Tibial nerve (tissue), 4 donors: Measurements from ENCODE around the gene DNAL4. TPM values are rescaled to one million over a fixed set of nuclear protein-coding genes. Genes with fewer than 3 reads are reported as not detected.

Source experiments
- DNase-seq, 2 donors: peaks; one replicate each; pipeline ENCODE4 v3.0.0-alpha.2; 2019; ENCODE audit warnings: low spot score in 2 of 2
- H3K27ac ChIP-seq, 4 donors: fragments of 200-600 bp; sonication (generic) in 3 of 4; one replicate each; pipeline ENCODE4 v1.5.1; 2017 to 2019; ENCODE audit warnings: mild to moderate bottlenecking in 1 of 4
- H3K27me3 ChIP-seq, 2 donors: fragments of 200-600 bp; sonication (generic) in 1 of 2; one replicate each; pipeline versions ENCODE4 v1.5.1 to v1.6.0; 2017 to 2019
- H3K36me3 ChIP-seq, 3 donors: fragments of 200-600 bp; sonication (generic); one replicate each; pipeline ENCODE4 v1.5.1; 2018 to 2019
- H3K4me1 ChIP-seq, 4 donors: fragments of 200-600 bp; sonication (generic) in 3 of 4; one replicate each; pipeline ENCODE4 v1.5.1; 2017 to 2019
- H3K4me3 ChIP-seq, 4 donors: fragments of 200-600 bp; sonication (generic) in 3 of 4; one replicate each; pipeline ENCODE4 v1.5.1; 2017 to 2019; ENCODE audit warnings: mild to moderate bottlenecking in 1 of 4, moderate library complexity in 1 of 4
- H3K9me3 ChIP-seq, 4 donors: fragments of 200-600 bp; sonication (generic) in 3 of 4; one replicate each; pipeline ENCODE4 v1.5.1; 2017 to 2019
- EP300 ChIP-seq, 2 donors: sonication (generic); formaldehyde crosslinking; IDR thresholded peaks; one replicate each; pipeline ENCODE4 v1.6.1; 2017; ENCODE audit warnings: antibody characterized with exemption in 2 of 2, mild to moderate bottlenecking in 1 of 2
- POLR2A ChIP-seq, 2 donors: fragments of 450-650 bp; IDR thresholded peaks; one replicate each; pipeline ENCODE4 v1.6.1; 2017; ENCODE audit warnings: antibody characterized with exemption in 2 of 2, mild to moderate bottlenecking in 2 of 2, moderate library complexity in 2 of 2
- whole genome bisulfite sequencing, 2 donors: methylation state at CpG; one replicate each; pipeline ENCODE4 v1.1.5; 2018; 5-methylcytosine and 5-hydroxymethylcytosine counted together
- total RNA-seq, 4 donors: library from RNA; depleted of rRNA; stranded (reverse); fragments of >200 nt; gene quantifications; one replicate each; pipeline ENCODE4 v1.1.0, GENCODE V29; 2016
- TF ChIP-seq, protein P1 (sequence below), 5 experiments: fragments of 200-600 bp in 3 of 5; fragments of 450-650 bp in 2 of 5; sonication (generic) in 3 of 5; IDR thresholded peaks; one replicate each; pipeline ENCODE4 v1.5.1; 2016 to 2019; ENCODE audit warnings: antibody characterized with exemption in 5 of 5, mild to moderate bottlenecking in 3 of 5, moderate library complexity in 2 of 5

DNAL4 gene
- total RNA-seq, 4 donors from 2014 or later = 14.7 to 17.7 (median 17.1) TPM

DNA sequence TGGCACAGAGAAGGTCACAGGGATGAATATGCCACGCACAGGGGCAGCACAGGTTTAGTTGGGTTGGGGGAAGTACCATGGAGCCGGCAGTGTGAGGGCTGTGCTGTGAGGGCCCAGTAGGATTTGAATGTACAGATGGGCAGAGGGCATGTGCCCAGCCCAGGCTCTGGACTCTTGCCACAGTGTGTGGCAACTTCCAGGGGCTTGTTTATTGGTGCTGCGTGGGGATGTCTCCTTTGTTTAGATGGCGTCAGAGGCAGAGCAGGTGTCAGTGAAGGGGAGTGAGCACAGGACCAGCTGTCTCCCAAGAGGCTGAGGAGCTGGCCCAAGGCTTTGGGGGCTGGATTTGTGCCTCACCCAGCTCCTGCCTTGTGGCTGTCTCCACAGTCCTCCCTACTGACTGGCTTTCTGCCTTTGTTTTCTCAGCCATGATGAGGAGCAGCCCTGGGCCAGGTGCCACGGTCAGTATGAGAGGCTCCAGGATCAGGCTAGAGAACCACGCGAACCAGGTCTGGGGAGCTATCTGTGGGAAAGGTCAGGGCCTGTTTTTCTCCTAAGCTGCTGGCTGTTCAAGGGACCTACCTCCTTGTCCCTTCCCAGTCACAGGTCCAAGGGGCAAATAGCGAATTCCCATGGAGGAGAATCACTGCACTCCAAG lies 60.1 kb downstream of the DNAL4 start:
- DNase-seq = peak; percentile 44 to 53
- WGBS, 2 donors = 49 to 51% methylated on average over 8 of the region's 8 CpGs
- H3K4me1 ChIP-seq = peaks cover 0 to 41% (median 15%) of the 10 kb centered on the region in 4 donors
- TF ChIP-seq POLR2A (IDR thresholded peaks at IDR 0.05) = no peak
- peak in 1 of 2 donors; percentile 13 for TF ChIP-seq EP300 (IDR thresholded peaks at IDR 0.05)
- no peak overlapping the region for H3K4me3 ChIP-seq
- H3K36me3 ChIP-seq = peaks cover 10 to 91% (median 43%) of the 10 kb centered on the region in 3 donors
- H3K27me3 ChIP-seq = no peaks in the 10 kb centered on the region
- H3K27ac ChIP-seq = peak overlapping the region; percentile 32 to 77 (median 49)
- H3K9me3 ChIP-seq = no peaks in the 10 kb centered on the region

DNA sequence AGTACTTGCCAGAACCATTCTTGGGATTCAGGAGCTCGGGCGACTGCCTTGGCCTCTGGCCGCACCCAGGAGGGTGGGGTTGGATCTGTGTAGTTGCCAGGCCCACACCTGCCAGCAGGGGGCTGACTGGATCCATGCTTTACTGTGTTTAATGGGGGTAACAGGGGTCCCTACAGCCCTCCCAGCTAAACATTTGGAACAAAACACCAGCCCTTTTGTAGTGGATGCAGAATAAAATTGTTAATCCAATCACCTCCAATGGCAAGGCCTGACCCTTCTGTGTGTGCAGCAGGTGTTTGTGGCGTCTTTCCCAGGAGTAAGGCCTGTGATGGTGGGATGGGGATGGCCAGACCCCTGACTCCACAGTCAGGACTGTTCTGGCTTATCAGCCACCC lies 60.6 kb downstream of the DNAL4 start:
- Histone ChIP-seq H3K4me3 (no peak overlapping the region), H3K9me3 (no peaks in the 10 kb centered on the region), H3K27me3 (no peaks in the 10 kb centered on the region), H3K36me3 (peaks cover 11 to 91% (median 39%) of the 10 kb centered on the region in 3 donors), H3K4me1 (peaks cover 0 to 46% (median 15%) of the 10 kb centered on the region in 4 donors), H3K27ac (peak overlapping the region; percentile 9 to 77 (median 44))
- no peak for TF ChIP-seq EP300 (IDR thresholded peaks at IDR 0.05)
- TF ChIP-seq, protein P1, sequence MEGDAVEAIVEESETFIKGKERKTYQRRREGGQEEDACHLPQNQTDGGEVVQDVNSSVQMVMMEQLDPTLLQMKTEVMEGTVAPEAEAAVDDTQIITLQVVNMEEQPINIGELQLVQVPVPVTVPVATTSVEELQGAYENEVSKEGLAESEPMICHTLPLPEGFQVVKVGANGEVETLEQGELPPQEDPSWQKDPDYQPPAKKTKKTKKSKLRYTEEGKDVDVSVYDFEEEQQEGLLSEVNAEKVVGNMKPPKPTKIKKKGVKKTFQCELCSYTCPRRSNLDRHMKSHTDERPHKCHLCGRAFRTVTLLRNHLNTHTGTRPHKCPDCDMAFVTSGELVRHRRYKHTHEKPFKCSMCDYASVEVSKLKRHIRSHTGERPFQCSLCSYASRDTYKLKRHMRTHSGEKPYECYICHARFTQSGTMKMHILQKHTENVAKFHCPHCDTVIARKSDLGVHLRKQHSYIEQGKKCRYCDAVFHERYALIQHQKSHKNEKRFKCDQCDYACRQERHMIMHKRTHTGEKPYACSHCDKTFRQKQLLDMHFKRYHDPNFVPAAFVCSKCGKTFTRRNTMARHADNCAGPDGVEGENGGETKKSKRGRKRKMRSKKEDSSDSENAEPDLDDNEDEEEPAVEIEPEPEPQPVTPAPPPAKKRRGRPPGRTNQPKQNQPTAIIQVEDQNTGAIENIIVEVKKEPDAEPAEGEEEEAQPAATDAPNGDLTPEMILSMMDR (IDR thresholded peaks at IDR 0.05) = peak; percentile 64 to 80 (median 69)
- no peak for TF ChIP-seq POLR2A (IDR thresholded peaks at IDR 0.05)
- peak in 1 of 2 donors; percentile 55 for DNase-seq
- 32 to 33% methylated on average over 4 of the region's 4 CpGs for WGBS, 2 donors

DNA sequence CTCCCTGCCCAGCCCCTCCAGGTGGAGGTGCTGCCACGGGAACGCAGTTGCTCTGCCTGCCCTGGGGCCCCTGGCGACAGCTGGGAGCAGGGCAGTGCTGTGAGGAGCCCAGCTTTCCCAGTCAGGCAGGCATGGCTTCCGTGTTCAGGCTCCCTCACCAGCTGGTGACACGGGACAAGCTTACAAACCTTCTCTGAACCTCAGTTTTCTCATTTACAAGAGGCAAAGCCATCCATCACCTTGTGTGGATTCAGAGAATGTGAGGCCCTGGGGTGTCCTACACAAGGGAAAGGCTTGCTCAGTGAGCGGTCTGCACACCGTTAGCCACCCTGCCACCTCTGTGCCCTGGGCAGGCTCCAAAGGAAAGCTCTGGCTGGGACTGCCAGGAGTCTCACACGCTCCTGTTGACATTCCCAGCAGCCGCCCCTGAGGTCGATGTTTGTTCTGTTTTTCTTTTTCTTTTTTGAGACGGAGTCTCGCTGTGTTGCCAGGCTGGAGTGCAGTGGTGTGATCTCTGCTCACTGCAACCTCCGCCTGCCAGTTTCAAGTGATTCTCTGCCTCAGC lies 61.6 kb downstream of the DNAL4 start:
- H3K4me1 ChIP-seq = peaks cover 0 to 47% (median 15%) of the 10 kb centered on the region in 4 donors
- no peaks in the 10 kb centered on the region for H3K27me3 ChIP-seq
- no peaks in the 10 kb centered on the region for H3K9me3 ChIP-seq
- H3K4me3 ChIP-seq = no peak overlapping the region
- TF ChIP-seq, protein P1 (IDR thresholded peaks at IDR 0.05) = no peak
- TF ChIP-seq POLR2A (IDR thresholded peaks at IDR 0.05) = no peak
- no peak for TF ChIP-seq EP300 (IDR thresholded peaks at IDR 0.05)
- H3K27ac ChIP-seq = peak overlapping the region in 2 of 4 donors; percentile 57 to 77
- peaks cover 19 to 91% (median 37%) of the 10 kb centered on the region in 3 donors for H3K36me3 ChIP-seq
- WGBS, 2 donors = 67 to 74% methylated on average over 13 of the region's 13 CpGs
- no peak for DNase-seq

DNA sequence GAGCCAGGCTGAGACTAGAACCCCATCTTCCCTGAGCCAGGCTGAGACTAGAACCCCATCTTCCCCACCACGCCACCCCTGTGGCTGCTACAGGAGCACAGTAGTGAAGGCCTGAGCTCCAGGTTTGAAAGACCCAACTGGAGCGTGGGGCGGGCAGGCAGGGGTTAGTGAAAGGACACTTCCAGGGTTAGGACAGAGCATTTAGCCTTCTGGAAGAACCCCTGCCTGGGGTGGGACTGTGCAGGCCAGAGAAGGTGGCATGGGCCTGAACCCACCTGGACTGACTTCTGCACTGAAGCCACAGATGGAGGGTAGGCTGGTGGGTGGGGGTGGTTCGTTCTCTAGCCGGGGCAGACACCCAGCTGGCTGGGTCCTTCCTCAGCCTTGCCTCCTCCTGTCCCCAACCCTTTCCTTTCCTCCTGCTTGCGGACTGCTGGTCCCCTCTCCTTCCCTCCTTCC lies 62.2 kb downstream of the DNAL4 start:
- Histone ChIP-seq H3K27me3 (no peaks in the 10 kb centered on the region), H3K4me1 (peaks cover 0 to 47% (median 15%) of the 10 kb centered on the region in 4 donors), H3K9me3 (no peaks in the 10 kb centered on the region), H3K27ac (peak overlapping the region in 2 of 4 donors; percentile 6 to 57), H3K36me3 (peaks cover 20 to 91% (median 38%) of the 10 kb centered on the region in 3 donors), H3K4me3 (no peak overlapping the region)
- WGBS, 2 donors = 74 to 80% methylated on average over 6 of the region's 6 CpGs
- TF ChIP-seq, protein P1 (IDR thresholded peaks at IDR 0.05) = no peak
- no peak for TF ChIP-seq POLR2A (IDR thresholded peaks at IDR 0.05)
- TF ChIP-seq EP300 (IDR thresholded peaks at IDR 0.05) = no peak
- DNase-seq = no peak

DNA sequence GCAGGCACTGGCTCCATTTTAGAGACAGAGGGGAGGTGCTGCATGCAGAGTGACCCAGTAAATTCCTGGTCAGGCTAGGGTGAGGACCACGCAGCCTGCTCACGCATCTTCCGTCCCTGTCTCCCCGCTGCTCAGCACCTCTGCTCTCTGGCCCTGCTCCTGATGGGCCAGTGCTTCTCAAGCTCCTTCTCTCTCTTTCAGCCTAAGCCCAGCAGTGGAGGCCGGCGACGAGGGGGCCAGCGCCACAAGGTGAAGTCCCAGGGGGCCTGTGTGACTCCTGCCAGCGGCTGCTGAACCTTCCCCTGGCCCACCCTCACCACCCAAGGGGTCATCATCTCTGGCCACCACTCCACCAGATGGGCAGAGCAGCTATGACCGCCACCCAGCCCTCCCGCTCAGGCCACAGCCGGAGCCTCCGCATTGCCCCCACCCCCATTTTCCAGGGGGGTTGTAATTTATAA lies 63.5 kb downstream of the DNAL4 start:
- Histone ChIP-seq H3K9me3 (no peaks in the 10 kb centered on the region), H3K4me3 (no peak overlapping the region), H3K36me3 (peaks cover 21 to 91% (median 36%) of the 10 kb centered on the region in 3 donors), H3K27me3 (no peaks in the 10 kb centered on the region), H3K4me1 (peaks cover 0 to 42% (median 15%) of the 10 kb centered on the region in 4 donors), H3K27ac (no peak overlapping the region)
- no peak for DNase-seq
- TF ChIP-seq POLR2A (IDR thresholded peaks at IDR 0.05) (no peak), EP300 (IDR thresholded peaks at IDR 0.05) (no peak)
- TF ChIP-seq, protein P1 (IDR thresholded peaks at IDR 0.05) = no peak
- WGBS, 2 donors = 86 to 89% methylated on average over 8 to 13 of the region's 13 CpGs
